ENCODE data around the gene PI16.
"Not testable (repeated sequence)": the region's sequence is repeated elsewhere in the genome, so short reads cannot be mapped to it uniquely, and the experiment has no call there.

PI16 gene

DNA sequence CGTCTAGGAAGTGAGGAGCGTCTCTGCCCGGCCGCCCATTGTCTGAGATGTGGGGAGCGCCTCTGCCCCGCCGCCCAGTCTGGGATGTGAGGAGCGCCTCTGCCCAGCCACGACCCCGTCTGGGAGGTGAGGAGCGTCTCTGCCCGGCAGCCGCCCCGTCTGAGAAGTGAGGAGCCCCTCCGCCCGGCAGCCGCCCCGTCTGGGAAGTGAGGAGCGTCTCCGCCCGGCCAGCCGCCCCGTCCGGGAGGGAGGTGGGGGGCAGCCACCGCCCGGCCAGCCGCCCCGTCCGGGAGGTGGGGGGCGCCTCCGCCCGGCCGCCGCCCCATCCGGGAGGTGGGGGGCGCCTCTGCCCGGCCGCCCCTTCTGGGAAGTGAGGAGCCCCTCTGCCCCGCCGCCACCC, 13.0 kb upstream of the PI16 start:
- H3K18ac ChIP-seq (ENCODE audit: low read length); H3K4me2 ChIP-seq (ENCODE audit: insufficient read depth, low read length, poor library complexity, severe bottlenecking); DNase-seq (ENCODE audit: low spot score); H3K9ac ChIP-seq (ENCODE audit: low read depth, low read length, poor library complexity); H2BK120ac ChIP-seq (ENCODE audit: low read depth, low read length); H4K91ac ChIP-seq (ENCODE audit: low read depth, low read length, poor library complexity); H3K9me3 ChIP-seq (replicated peaks in 1 of 2; ENCODE audit: control insufficient read depth in 2 of 2, insufficient read depth in 1 of 2, low read depth in 1 of 2, low read length in 2 of 2); H3K4me1 ChIP-seq (ENCODE audit: control insufficient read depth in 2 of 2, insufficient read depth in 1 of 2, low read depth in 1 of 2, low read length in 2 of 2); H3K27ac ChIP-seq (replicated peaks; ENCODE audit: low read length); H3K4ac ChIP-seq (ENCODE audit: low read length); H3K4me3 ChIP-seq (ENCODE audit: low read length in 2 of 2); H2BK12ac ChIP-seq (ENCODE audit: low read length); H2AK5ac ChIP-seq (ENCODE audit: low read depth, low read length); H2BK15ac ChIP-seq (ENCODE audit: low read length); H2AFZ ChIP-seq (ENCODE audit: low read length); H3K79me1 ChIP-seq (ENCODE audit: low read depth, low read length); H3K36me3 ChIP-seq (replicated peaks in 1 of 2; ENCODE audit: control insufficient read depth in 2 of 2, insufficient read depth in 2 of 2, low read length in 2 of 2); H3K23ac ChIP-seq (ENCODE audit: low read depth, low read length, poor library complexity); H3K14ac ChIP-seq (ENCODE audit: low read length); H4K8ac ChIP-seq (ENCODE audit: low read depth, low read length); H2BK5ac ChIP-seq (ENCODE audit: low read length): not testable (repeated sequence)
- no CpG with 5 or more reads among the region's 40 CpGs for WGBS, 2 donors (ENCODE audit: extremely low coverage in 2 of 2, insufficient read length in 2 of 2, insufficient replicate concordance in 1 of 2)
- H3K27me3 ChIP-seq (ENCODE audit: control insufficient read depth in 3 of 3, insufficient read depth in 3 of 3, low read depth in 1 of 3, low read length in 3 of 3), result peaks cover 0 to 12% (median 0%) of the 10 kb centered on the region in 3 experiments

DNA sequence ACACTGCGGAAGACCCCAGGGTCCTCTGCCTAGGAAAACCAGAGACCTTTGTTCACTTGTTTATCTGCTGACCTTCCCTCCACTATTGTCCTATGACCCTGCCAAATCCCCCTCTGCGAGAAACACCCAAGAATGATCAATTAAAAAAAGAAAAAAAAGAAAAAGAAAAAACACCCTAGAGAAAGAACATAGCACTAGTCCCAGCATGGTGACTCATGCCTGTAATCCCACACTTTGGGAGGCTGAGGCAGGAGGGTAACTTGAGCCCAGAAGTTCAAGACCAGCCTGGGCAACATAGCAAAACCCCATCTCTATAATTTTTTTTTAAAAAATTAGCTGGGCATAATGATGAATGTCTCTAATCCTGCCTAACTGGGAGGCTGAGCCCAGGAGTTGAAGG, 12.2 kb upstream of the PI16 start:
- not testable (repeated sequence) for H3K27ac ChIP-seq (replicated peaks; ENCODE audit: low read length); H3K4ac ChIP-seq (ENCODE audit: low read length); H4K8ac ChIP-seq (ENCODE audit: low read depth, low read length); H3K9me3 ChIP-seq (replicated peaks in 1 of 2; ENCODE audit: control insufficient read depth in 2 of 2, insufficient read depth in 1 of 2, low read depth in 1 of 2, low read length in 2 of 2); H3K4me3 ChIP-seq (ENCODE audit: low read length in 2 of 2); H3K4me2 ChIP-seq (ENCODE audit: insufficient read depth, low read length, poor library complexity, severe bottlenecking); H3K4me1 ChIP-seq (ENCODE audit: control insufficient read depth in 2 of 2, insufficient read depth in 1 of 2, low read depth in 1 of 2, low read length in 2 of 2); H2BK5ac ChIP-seq (ENCODE audit: low read length); H2AFZ ChIP-seq (ENCODE audit: low read length); H3K36me3 ChIP-seq (replicated peaks in 1 of 2; ENCODE audit: control insufficient read depth in 2 of 2, insufficient read depth in 2 of 2, low read length in 2 of 2); DNase-seq (ENCODE audit: low spot score); H3K9ac ChIP-seq (ENCODE audit: low read depth, low read length, poor library complexity); H4K91ac ChIP-seq (ENCODE audit: low read depth, low read length, poor library complexity); H3K23ac ChIP-seq (ENCODE audit: low read depth, low read length, poor library complexity); H2BK15ac ChIP-seq (ENCODE audit: low read length); H3K14ac ChIP-seq (ENCODE audit: low read length); H2AK5ac ChIP-seq (ENCODE audit: low read depth, low read length); H2BK120ac ChIP-seq (ENCODE audit: low read depth, low read length); H3K79me1 ChIP-seq (ENCODE audit: low read depth, low read length); H2BK12ac ChIP-seq (ENCODE audit: low read length); H3K18ac ChIP-seq (ENCODE audit: low read length)
- peaks cover 0 to 12% (median 0%) of the 10 kb centered on the region in 3 experiments for H3K27me3 ChIP-seq (ENCODE audit: control insufficient read depth in 3 of 3, insufficient read depth in 3 of 3, low read depth in 1 of 3, low read length in 3 of 3)
- WGBS, 2 donors (ENCODE audit: extremely low coverage in 2 of 2, insufficient read length in 2 of 2, insufficient replicate concordance in 1 of 2), result no CpG with 5 or more reads among the region's 2 CpGs

DNA sequence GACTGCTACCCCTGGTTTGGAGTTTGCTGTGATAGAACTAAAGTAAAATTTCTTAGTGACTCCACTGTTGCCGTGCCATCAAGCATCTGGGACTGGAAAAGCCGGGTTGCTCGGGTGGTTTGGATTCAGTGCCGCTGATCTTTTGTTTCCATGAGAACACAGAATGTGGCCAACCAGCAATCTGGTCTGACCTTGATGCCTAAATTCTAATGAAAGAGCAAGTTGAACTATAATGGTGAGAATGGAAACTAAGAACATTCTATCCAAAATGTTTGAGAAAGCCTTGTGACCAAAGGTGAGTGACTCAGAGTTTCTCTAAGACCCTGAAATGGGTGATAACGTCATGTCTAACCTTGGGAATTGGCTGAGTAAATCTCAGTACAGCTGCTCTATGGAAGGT, 9.9 kb upstream of the PI16 start:
- Histone ChIP-seq H2BK5ac (ENCODE audit: low read length) (no peak overlapping the region), H3K18ac (ENCODE audit: low read length) (no peak overlapping the region), H3K23ac (ENCODE audit: low read depth, low read length, poor library complexity) (no peak overlapping the region), H3K27ac (replicated peaks; ENCODE audit: low read length) (no peak overlapping the region), H3K4ac (ENCODE audit: low read length) (no peak overlapping the region), H3K27me3 (ENCODE audit: control insufficient read depth in 3 of 3, insufficient read depth in 3 of 3, low read depth in 1 of 3, low read length in 3 of 3) (peaks cover 0 to 10% (median 0%) of the 10 kb centered on the region in 3 experiments), H2BK15ac (ENCODE audit: low read length) (no peak overlapping the region), H2AFZ (ENCODE audit: low read length) (peak overlapping the region; percentile 23), H3K9me3 (replicated peaks in 1 of 2; ENCODE audit: control insufficient read depth in 2 of 2, insufficient read depth in 1 of 2, low read depth in 1 of 2, low read length in 2 of 2) (peaks cover 0 to 6% of the 10 kb centered on the region in 2 donors), H3K79me1 (ENCODE audit: low read depth, low read length) (no peaks in the 10 kb centered on the region), H4K91ac (ENCODE audit: low read depth, low read length, poor library complexity) (no peak overlapping the region), H3K4me1 (ENCODE audit: control insufficient read depth in 2 of 2, insufficient read depth in 1 of 2, low read depth in 1 of 2, low read length in 2 of 2) (no peaks in the 10 kb centered on the region), H3K9ac (ENCODE audit: low read depth, low read length, poor library complexity) (no peak overlapping the region), H2AK5ac (ENCODE audit: low read depth, low read length) (no peak overlapping the region), H3K4me2 (ENCODE audit: insufficient read depth, low read length, poor library complexity, severe bottlenecking) (no peak overlapping the region), H4K8ac (ENCODE audit: low read depth, low read length) (no peak overlapping the region), H3K36me3 (replicated peaks in 1 of 2; ENCODE audit: control insufficient read depth in 2 of 2, insufficient read depth in 2 of 2, low read length in 2 of 2) (no peaks in the 10 kb centered on the region), H2BK12ac (ENCODE audit: low read length) (no peak overlapping the region), H3K14ac (ENCODE audit: low read length) (no peak overlapping the region), H3K4me3 (ENCODE audit: low read length in 2 of 2) (no peak overlapping the region), H2BK120ac (ENCODE audit: low read depth, low read length) (no peak overlapping the region)
- no CpG with 5 or more reads among the region's 5 CpGs for WGBS, 2 donors (ENCODE audit: extremely low coverage in 2 of 2, insufficient read length in 2 of 2, insufficient replicate concordance in 1 of 2)
- no peak for DNase-seq (ENCODE audit: low spot score)

DNA sequence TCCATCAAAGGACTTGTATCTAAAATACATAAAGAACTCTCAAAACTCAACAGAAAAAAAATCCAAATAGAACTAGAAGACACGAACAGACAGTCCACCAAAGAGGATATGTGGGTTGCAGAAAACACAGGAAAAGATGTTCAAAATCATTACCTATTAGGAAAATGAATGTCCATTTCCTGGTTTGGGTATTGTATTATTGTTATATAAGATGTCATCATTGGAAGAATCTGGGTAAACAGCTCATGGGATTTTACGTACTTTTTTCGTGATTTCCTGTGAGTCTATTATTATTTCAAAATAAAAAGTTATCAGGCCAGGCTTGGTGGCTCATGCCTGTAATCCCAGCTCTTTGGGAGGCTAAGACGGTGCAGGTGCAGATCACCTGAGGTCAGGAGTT, 9.2 kb upstream of the PI16 start:
- H3K23ac ChIP-seq (ENCODE audit: low read depth, low read length, poor library complexity), result no peak overlapping the region
- DNase-seq (ENCODE audit: low spot score), result no peak
- H4K8ac ChIP-seq (ENCODE audit: low read depth, low read length), result no peak overlapping the region
- no peak overlapping the region for H4K91ac ChIP-seq (ENCODE audit: low read depth, low read length, poor library complexity)
- no peak overlapping the region for H3K27ac ChIP-seq (replicated peaks; ENCODE audit: low read length)
- H2AK5ac ChIP-seq (ENCODE audit: low read depth, low read length), result no peak overlapping the region
- H3K36me3 ChIP-seq (replicated peaks in 1 of 2; ENCODE audit: control insufficient read depth in 2 of 2, insufficient read depth in 2 of 2, low read length in 2 of 2), result no peaks in the 10 kb centered on the region
- no peaks in the 10 kb centered on the region for H3K4me1 ChIP-seq (ENCODE audit: control insufficient read depth in 2 of 2, insufficient read depth in 1 of 2, low read depth in 1 of 2, low read length in 2 of 2)
- no peak overlapping the region for H2BK15ac ChIP-seq (ENCODE audit: low read length)
- H3K18ac ChIP-seq (ENCODE audit: low read length), result no peak overlapping the region
- no peak overlapping the region for H3K4me2 ChIP-seq (ENCODE audit: insufficient read depth, low read length, poor library complexity, severe bottlenecking)
- no peak overlapping the region for H2AFZ ChIP-seq (ENCODE audit: low read length)
- H3K14ac ChIP-seq (ENCODE audit: low read length), result no peak overlapping the region
- peaks cover 0 to 3% of the 10 kb centered on the region in 2 donors for H3K9me3 ChIP-seq (replicated peaks in 1 of 2; ENCODE audit: control insufficient read depth in 2 of 2, insufficient read depth in 1 of 2, low read depth in 1 of 2, low read length in 2 of 2)
- no peak overlapping the region for H3K4me3 ChIP-seq (ENCODE audit: low read length in 2 of 2)
- no peak overlapping the region for H2BK5ac ChIP-seq (ENCODE audit: low read length)
- H3K9ac ChIP-seq (ENCODE audit: low read depth, low read length, poor library complexity), result no peak overlapping the region
- H3K79me1 ChIP-seq (ENCODE audit: low read depth, low read length), result no peaks in the 10 kb centered on the region
- no peak overlapping the region for H2BK120ac ChIP-seq (ENCODE audit: low read depth, low read length)
- peaks cover 0 to 10% (median 0%) of the 10 kb centered on the region in 3 experiments for H3K27me3 ChIP-seq (ENCODE audit: control insufficient read depth in 3 of 3, insufficient read depth in 3 of 3, low read depth in 1 of 3, low read length in 3 of 3)
- no CpG with 5 or more reads among the region's 4 CpGs for WGBS, 2 donors (ENCODE audit: extremely low coverage in 2 of 2, insufficient read length in 2 of 2, insufficient replicate concordance in 1 of 2)
- H3K4ac ChIP-seq (ENCODE audit: low read length), result no peak overlapping the region
- no peak overlapping the region for H2BK12ac ChIP-seq (ENCODE audit: low read length)

All from neuronal stem cell (in vitro differentiated cells).